PC-3 (cell line): ENCODE results near the gene TRIM5. TPM values are rescaled to one million over a fixed set of nuclear protein-coding genes. Genes with fewer than 3 reads are reported as not detected.

ENCODE experiments used
- ATAC-seq: fragments of 200-7000 bp; cut with Tn5 transposase; 2 replicates; pipeline ENCODE4 v1.9.1; 2020; ENCODE audit warnings: mild to moderate bottlenecking, moderate library complexity
- BruUV-seq: library from RNA; stranded (reverse); fragments of 400-500 nt; replicated peaks from 2 replicates; lab custom pipeline; 2021; lab: Mats Ljungman, UMichigan
- CTCF ChIA-PET: fragments of 300-600 bp; sonication (Branson Sonifier 250); formaldehyde crosslinking; loops from one replicate; lab custom pipeline; 2022; ENCODE audit warnings: antibody characterized with exemption; lab: Charles Lee
- POLR2A ChIA-PET: fragments of 300-600 bp; sonication (Branson Sonifier 250); formaldehyde crosslinking; loops from one replicate; lab custom pipeline; 2022; ENCODE audit warnings: antibody characterized with exemption; ENCODE audit not compliant: unreplicated experiment; lab: Charles Lee
- DNase-seq: peaks from one replicate; pipeline ENCODE4 v3.0.0-alpha.2; 2015
- H2AFZ ChIP-seq: fragments of 300-600 bp; sonication (generic); 2 replicates; pipeline ENCODE4 v1.6.0; 2016; ENCODE audit warnings: antibody characterized with exemption, low read length
- H3F3A ChIP-seq: fragments of 300-600 bp; sonication (generic); one replicate; pipeline ENCODE4 v1.6.0; 2017; ENCODE audit warnings: antibody characterized with exemption, low read length, control low read depth, mild to moderate bottlenecking; ENCODE audit not compliant: unreplicated experiment
- H3K27ac ChIP-seq: fragments of 300-600 bp; sonication (generic); 2 replicates; pipeline ENCODE4 v1.5.1; 2016; ENCODE audit warnings: mild to moderate bottlenecking, low read length
- H3K27me3 ChIP-seq: fragments of 300-600 bp; sonication (generic); 2 replicates; pipeline ENCODE4 v1.6.1; 2016; ENCODE audit warnings: low read length, mixed read lengths
- H3K36me3 ChIP-seq: fragments of 300-600 bp; sonication (generic); 2 replicates; pipeline ENCODE4 v1.6.1; 2016; ENCODE audit warnings: low read depth, mixed run types, low read length, mixed read lengths
- H3K4me1 ChIP-seq: fragments of 300-600 bp; sonication (generic); 2 replicates; pipeline ENCODE4 v1.5.1; 2016; ENCODE audit warnings: low read length; ENCODE audit not compliant: insufficient read depth
- H3K4me2 ChIP-seq: fragments of 300-600 bp; sonication (generic); 2 replicates; pipeline ENCODE4 v1.6.0; 2016; ENCODE audit warnings: low read length
- H3K4me3 ChIP-seq: fragments of 300-600 bp; sonication (generic); 2 replicates; pipeline ENCODE4 v1.5.1; 2016; ENCODE audit warnings: mild to moderate bottlenecking, low read length, mixed read lengths
- H3K79me2 ChIP-seq: fragments of 300-600 bp; sonication (generic); 2 replicates; pipeline ENCODE4 v1.6.1; 2017; ENCODE audit warnings: low read length, mixed read lengths
- H3K9ac ChIP-seq: fragments of 300-600 bp; sonication (generic); 2 replicates; pipeline ENCODE4 v1.6.0; 2016; ENCODE audit warnings: mild to moderate bottlenecking, low read length
- H3K9me2 ChIP-seq: fragments of 300-600 bp; sonication (generic); replicated peaks from 2 replicates; pipeline ENCODE4 v1.6.1; 2016; ENCODE audit warnings: mixed run types, low read length, mixed read lengths
- H3K9me3 ChIP-seq: fragments of 300-600 bp; sonication (generic); 2 replicates; pipeline ENCODE4 v1.6.1; 2016; ENCODE audit warnings: low read length, mixed read lengths
- H4K20me1 ChIP-seq: fragments of 300-600 bp; sonication (generic); 2 replicates; pipeline ENCODE4 v1.6.1; 2016; ENCODE audit warnings: low read length, mixed read lengths
- CTCF ChIP-seq: fragments of 300-600 bp; sonication (generic); conservative IDR thresholded peaks from 2 replicates; pipeline ENCODE4 v1.5.1; 2017; ENCODE audit warnings: antibody characterized with exemption, low read depth, mild to moderate bottlenecking, low read length
- EZH2 ChIP-seq: fragments of 300-600 bp; sonication (generic); IDR thresholded peaks from one replicate; pipeline ENCODE4 v1.6.1; 2017; ENCODE audit warnings: antibody characterized with exemption, mild to moderate bottlenecking, low read length; ENCODE audit not compliant: unreplicated experiment
- EZH2phosphoT487 ChIP-seq: fragments of 300-600 bp; sonication (generic); IDR thresholded peaks from 2 replicates; pipeline ENCODE4 v1.6.1; 2018; ENCODE audit warnings: mild to moderate bottlenecking, antibody characterized with exemption, low read length, borderline replicate concordance
- intact Hi-C: fragments of 100-400 bp; cut with micrococcal nuclease; formaldehyde crosslinking; loops from 2 replicates; pipeline ENCODE4 v1.9.0; 2023
- total RNA-seq: library from RNA; depleted of rRNA; stranded (reverse); fragments of >200 nt; gene quantifications from 2 replicates; pipeline ENCODE4 v1.2.3, GENCODE V29; 2014

The TRIM5 gene
- total RNA-seq, 1 experiment from 2014 or later: 18.6 TPM

- BruUV-seq: no TSS peak
- Histone ChIP-seq H3K27me3 (no peaks in the 10 kb centered on the region), H3K9me3 (no peaks in the 10 kb centered on the region), H3K9ac (no peak overlapping the region), H3K9me2 (no peaks in the 10 kb centered on the region), H3K27ac (peak overlapping the region; percentile 25; the same call in 1 of the 2 replicates), H3K36me3 (no peaks in the 10 kb centered on the region), H3K79me2 (no peaks in the 10 kb centered on the region), H3K4me3 (no peak overlapping the region), H4K20me1 (no peaks in the 10 kb centered on the region), H3K4me1 (no peaks in the 10 kb centered on the region), H2AFZ (no peak overlapping the region), H3F3A (peaks cover 5% of the 10 kb centered on the region), H3K4me2 (peak overlapping the region; percentile 14; the same call in 1 of the 2 replicates)
- intact Hi-C loops: loop anchor here (1.0 kb wide), 1 partner anchor 19 kb away; no protein-coding TSS in a partner anchor
- DNase-seq: peak; percentile 70
- ChIA-PET CTCF (interaction anchor here (0.7 kb wide), 1 partner anchor 90 kb away, joined by 8 read pairs; no protein-coding TSS in a partner anchor), POLR2A (no interaction called here)
- peak; percentile 98 for ATAC-seq
- no peak for TF ChIP-seq EZH2phosphoT487
- no peak for TF ChIP-seq EZH2
- TF ChIP-seq CTCF: no peak
Measured at GRCh38 chr11:5639953-5640352, 44.9 kb downstream of the TRIM5 start.

- H3K4me3 ChIP-seq: no peak overlapping the region
- no peaks in the 10 kb centered on the region for H4K20me1 ChIP-seq
- H3K27ac ChIP-seq: no peak overlapping the region
- H3K79me2 ChIP-seq: no peaks in the 10 kb centered on the region
- intact Hi-C loops: no loop called here
- CTCF ChIA-PET: no interaction called here
- no peaks in the 10 kb centered on the region for H3K36me3 ChIP-seq
- H3K9me2 ChIP-seq: no peaks in the 10 kb centered on the region
- H3F3A ChIP-seq: no peaks in the 10 kb centered on the region
- no peak overlapping the region for H3K9ac ChIP-seq
- H3K9me3 ChIP-seq: no peaks in the 10 kb centered on the region
- ATAC-seq: no peak
- POLR2A ChIA-PET: no interaction called here
- no peak overlapping the region for H2AFZ ChIP-seq
- H3K4me2 ChIP-seq: no peak overlapping the region
- DNase-seq: no peak
- no peaks in the 10 kb centered on the region for H3K4me1 ChIP-seq
- no peaks in the 10 kb centered on the region for H3K27me3 ChIP-seq
- no peak for TF ChIP-seq EZH2
- TF ChIP-seq EZH2phosphoT487: no peak
- TF ChIP-seq CTCF: no peak
- no TSS peak for BruUV-seq
Measured at GRCh38 chr11:5631969-5632635, 52.8 kb downstream of the TRIM5 start.

GRCh38 chr11:5631417-5631816 lies 53.5 kb downstream of the TRIM5 start:
- DNase-seq (no peak), ATAC-seq (no peak)
- Histone ChIP-seq H3K9ac (no peak overlapping the region), H3K27me3 (no peaks in the 10 kb centered on the region), H2AFZ (no peak overlapping the region), H3K4me1 (no peaks in the 10 kb centered on the region), H4K20me1 (no peaks in the 10 kb centered on the region), H3F3A (no peaks in the 10 kb centered on the region), H3K9me3 (no peaks in the 10 kb centered on the region), H3K79me2 (no peaks in the 10 kb centered on the region), H3K4me3 (no peak overlapping the region), H3K36me3 (no peaks in the 10 kb centered on the region), H3K9me2 (no peaks in the 10 kb centered on the region), H3K27ac (no peak overlapping the region), H3K4me2 (no peak overlapping the region)
- intact Hi-C loops: no loop called here
- no TSS peak for BruUV-seq
- POLR2A ChIA-PET: no interaction called here
- CTCF ChIA-PET: no interaction called here
- TF ChIP-seq CTCF: no peak
- no peak for TF ChIP-seq EZH2
- TF ChIP-seq EZH2phosphoT487: no peak
